ENCODE data around the gene PDCD5.
A peak's percentile ranks its signal among the peaks of the same experiment; 100 is the strongest.
"Not testable (repeated sequence)": the region's sequence is repeated elsewhere in the genome, so short reads cannot be mapped to it uniquely, and the experiment has no call there.

The PDCD5 gene

DNA sequence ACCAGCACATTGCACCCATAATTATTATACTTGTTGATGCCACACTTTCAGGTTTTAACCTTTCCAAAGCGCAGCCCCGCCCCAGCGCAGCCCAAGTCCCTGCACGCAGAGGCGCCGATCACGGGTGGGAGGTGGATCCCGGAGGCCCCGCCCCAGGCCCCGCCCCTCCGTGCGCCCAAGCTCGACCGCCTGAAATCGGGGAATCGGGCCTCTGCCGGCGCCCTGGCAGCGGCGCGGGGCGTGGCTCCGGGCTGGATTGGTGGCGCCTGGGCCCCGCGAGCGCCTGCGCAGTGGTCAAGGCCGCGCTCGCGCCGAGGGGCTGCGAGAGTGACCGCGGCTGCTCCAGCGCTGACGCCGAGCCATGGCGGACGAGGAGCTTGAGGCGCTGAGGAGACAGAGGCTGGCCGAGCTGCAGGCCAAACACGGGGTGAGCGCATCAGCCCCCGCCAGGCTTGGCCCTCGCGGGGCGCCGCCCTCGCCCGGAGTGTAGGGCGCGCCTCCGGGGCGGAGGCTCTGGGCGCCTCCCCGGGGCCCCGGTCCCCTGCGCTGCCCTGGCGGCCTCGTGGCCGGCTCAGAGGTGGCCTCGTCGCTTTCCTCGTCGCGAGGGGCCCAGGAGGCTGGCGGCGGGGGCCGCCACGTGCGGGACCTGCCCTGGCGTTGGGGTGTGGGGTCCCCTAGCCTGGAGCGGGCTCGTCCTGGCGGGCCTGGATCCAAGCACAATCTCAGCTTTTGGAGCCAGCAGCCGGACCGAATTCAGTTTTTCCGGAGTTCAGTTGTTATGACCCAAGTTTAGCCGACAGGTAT, at the start of gene PDCD5:
Gene PDCD5, plus strand, starts transcription at position 290 of the 804 bp plus-strand sequence. Its CDS starts 72 bp downstream, at position 362.
- no peak for FAIRE-seq

DNA sequence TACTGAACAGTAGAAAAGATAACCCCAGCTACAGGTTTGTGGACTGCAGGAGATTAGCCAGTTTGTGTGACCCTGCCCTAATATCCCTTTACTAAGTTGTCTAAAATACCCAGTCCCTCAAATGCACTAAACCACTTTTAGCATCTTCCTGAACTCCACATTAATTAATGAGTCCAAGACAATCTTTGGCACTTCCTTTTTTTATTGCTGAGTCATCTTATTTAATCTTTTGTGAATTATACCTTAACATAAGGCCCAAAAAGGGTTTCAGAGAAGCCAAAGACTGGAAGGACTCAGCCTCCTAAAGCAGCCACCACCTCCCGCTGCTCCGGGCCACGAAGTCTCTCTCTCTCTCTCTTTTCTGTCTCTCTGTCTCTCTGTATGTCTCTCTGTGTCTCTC, 48.8 kb upstream of the PDCD5 start:
- FAIRE-seq, result no peak

DNA sequence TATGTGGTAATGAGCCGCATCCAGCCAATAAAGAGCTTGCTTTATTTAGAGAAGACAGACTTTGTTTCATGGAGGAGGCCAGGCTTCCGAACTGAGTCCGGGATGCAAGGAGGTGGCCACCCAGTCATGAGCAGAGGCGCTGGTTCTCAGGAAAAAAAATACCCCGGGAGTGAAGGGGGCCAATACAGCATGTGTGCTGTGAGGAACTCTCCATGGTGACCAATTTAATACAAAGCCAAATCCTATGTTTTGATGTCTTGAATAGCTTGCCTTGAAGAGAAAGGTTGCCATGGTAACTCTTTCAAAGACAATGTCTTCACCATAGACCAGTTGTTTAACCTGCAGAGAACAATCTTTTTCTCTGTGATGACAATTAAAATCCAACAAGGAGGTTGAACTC, 43.4 kb upstream of the PDCD5 start:
- no peak for FAIRE-seq

DNA sequence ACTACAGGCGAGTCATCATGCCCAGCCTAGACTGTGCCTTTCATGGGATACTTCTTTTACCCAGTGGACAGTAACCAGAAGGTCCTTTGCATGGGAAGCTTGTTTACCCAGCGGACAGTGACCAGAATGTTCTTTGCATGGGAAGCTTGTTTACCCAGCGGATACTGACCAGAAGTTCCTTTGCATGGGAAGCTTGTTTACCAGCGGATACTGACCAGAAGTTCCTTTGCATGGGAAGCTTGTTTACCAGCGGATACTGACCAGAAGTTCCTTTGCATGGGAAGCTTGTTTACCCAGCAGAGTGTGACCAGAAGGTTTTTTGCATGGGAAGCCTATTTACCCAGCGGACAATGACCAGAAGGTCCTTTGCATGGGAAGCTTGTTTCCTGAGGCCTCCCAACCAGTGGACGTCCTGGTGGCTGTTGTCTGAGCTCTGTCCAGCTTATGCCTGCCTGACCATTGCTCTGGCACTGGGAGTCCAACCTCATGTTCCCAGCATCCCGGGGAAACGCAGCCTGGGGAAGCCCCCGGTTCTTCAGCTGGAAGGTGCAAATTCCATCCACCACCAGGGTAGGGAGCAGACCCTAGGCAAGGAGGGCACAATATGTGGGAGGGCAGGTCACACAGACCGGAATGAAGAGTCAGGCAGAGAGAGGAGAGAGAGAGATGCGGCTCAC, 41.6 kb upstream of the PDCD5 start:
- FAIRE-seq, result no peak

- FAIRE-seq, result no peak
Measured at GRCh38 chr19:32540621-32541020, 40.4 kb upstream of the PDCD5 start.

DNA sequence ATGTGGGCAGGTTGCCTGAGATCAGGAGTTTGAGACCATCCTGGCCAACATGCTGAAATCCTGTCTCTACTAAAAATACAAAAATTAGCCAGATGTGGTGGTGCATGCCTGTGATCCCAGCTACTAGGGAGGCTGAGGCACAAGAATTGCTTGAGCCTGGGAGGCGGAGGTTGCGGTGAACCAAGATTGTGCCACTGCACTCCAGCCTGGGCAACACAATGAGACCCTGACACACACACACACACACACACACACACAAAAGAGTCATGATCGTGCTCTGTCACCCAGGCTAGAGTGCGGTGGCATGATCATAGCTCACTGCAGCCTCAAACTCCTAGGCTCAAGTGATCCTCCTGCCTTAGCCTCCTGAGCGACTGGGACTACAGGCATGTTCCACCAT, 39.6 kb upstream of the PDCD5 start:
- FAIRE-seq, result not testable (repeated sequence)

- FAIRE-seq, result no peak
Measured at GRCh38 chr19:32542477-32543108, 38.4 kb upstream of the PDCD5 start.

DNA sequence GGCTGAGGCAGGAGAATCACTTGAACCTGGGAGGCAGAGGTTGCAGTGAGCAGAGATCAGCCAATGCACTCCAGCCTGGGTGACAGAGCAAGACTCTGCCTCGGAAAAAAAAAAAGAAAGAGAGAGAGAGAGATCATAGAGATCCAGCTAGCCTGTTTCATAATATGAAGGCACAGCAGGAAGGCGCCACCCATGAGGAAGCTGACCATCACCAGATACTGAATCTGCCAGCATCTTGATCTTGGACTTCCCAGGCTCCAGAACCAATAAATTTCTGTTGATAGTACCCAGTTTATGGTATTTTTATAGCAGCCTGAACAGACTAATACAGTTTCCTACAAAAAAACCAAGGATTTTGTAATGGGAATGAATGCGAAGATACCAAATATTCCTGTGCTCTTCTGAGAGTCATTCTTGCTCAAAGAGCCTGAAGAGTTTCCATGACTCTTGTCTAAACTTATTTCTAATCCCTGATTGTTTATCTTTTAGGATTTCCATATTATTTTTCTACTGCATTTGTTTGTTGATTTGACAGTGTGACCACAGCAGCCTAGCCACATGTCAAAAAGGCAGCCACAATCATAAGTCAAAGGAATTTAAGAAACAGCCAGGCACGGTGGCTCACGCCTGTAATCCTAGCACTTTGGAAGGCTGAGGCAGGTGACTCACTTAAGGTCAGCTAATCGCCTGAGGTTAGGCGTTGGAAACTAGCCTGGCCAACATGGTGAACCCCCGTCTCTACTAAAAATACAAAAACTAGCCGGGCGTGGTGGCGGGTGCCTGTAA, 37.7 kb upstream of the PDCD5 start:
- no peak for FAIRE-seq

DNA sequence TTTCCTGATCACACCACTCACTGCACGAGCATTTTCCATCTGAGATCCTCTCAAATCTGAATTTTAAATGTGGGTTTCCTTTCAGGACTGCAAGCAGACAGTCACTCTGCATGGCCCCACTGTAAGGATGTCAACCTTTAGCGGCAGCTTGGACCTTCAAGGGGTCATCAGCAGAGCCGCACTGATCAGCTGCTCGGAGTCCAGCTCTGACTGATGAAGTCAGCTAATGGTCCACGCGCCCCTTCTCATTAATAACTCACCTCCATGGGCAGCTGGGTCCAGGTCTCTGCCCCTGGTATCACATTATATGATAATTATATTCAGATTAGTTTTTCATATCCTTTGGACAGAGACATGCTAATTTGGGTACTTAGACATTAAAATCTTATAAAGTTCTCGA, 36.1 kb upstream of the PDCD5 start:
- FAIRE-seq, result no peak

DNA sequence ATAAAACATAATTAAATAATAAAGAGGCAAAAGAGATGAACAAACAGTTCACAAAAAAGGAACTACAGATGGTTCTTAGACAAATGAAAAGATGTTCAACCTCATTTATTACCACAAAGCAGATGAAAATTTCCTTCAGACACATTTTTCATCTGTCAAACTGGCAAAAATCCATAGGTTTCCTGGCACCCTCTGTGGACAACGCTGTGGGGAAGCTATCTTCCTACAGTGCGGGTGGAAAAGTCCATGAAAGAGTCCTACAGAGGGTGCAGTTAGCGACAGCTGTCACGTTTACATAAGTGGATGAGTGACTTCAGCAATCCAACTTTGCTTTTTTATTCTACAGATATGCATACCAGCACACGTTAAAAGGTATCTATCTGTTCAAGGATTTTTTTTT, 30.3 kb upstream of the PDCD5 start:
- no peak for FAIRE-seq

GRCh38 chr19:32555786-32556185, 25.2 kb upstream of the PDCD5 start:
- no peak for FAIRE-seq

DNA sequence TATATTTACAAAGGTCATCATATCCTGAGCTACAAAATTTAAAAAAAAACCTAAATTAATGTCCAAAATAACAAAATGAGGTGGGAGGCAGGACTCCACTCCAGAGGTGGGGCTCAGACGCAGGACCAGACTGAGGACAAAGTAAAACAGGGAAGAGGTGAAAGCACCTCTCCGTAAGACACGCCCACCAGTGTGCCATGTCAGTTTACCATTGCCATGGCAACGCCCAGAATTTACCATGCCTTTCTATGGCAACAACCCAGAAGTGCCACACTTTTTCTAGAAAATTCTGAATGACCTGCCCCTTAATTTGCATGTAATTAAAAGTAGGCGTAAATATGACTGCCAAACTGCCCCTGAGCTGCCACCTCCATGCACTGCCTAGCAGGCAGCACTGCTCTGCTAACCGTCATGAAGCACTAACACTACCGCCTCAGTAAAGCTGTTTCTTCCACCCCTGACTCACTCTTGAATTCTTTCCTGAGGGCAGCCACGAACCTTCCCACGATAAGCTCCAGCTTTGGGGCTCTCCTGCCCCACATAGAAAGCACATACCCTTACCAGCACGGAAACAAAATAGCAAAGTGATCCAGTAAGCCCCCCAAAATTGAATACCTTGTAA, 22.3 kb upstream of the PDCD5 start:
- no peak for FAIRE-seq

- no peak for FAIRE-seq
Measured at GRCh38 chr19:32563761-32564160, 17.2 kb upstream of the PDCD5 start.

GRCh38 chr19:32566246-32566830, 14.7 kb upstream of the PDCD5 start:
- no peak for FAIRE-seq

GRCh38 chr19:32567486-32567885, 13.5 kb upstream of the PDCD5 start:
- FAIRE-seq, result no peak

- peak; percentile 72 for FAIRE-seq
Measured at GRCh38 chr19:32570081-32570785, 10.8 kb upstream of the PDCD5 start.

DNA sequence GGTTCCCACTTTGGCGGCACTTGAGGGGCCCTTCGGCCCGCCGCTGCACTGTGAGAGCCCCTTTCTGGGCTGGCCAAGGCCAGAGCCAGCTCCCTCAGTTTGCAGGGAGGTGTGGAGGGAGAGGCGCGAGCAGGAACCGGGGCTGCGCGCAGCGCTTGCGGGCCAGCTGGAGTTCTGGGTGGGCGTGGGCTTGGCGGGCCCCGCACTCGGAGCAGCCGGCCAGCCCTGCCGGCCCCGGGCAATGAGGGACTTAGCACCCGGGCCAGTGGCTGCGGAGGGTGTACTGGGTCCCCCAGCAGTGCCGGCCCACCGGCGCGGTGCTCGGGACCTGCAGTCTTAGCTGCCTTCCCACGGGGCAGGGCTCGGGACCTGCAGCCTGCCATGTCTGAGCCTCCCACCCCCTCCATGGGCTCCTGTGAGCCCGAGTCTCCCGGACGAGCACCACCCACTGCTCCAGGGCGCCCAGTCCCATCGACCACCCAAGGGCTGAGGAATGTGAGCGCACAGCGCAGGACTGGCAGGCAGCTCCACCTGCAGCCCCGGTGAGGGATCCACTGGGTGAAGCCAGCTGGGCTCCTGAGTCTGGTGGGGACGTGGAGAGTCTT, 9.4 kb upstream of the PDCD5 start:
- FAIRE-seq, result not testable (repeated sequence)

DNA sequence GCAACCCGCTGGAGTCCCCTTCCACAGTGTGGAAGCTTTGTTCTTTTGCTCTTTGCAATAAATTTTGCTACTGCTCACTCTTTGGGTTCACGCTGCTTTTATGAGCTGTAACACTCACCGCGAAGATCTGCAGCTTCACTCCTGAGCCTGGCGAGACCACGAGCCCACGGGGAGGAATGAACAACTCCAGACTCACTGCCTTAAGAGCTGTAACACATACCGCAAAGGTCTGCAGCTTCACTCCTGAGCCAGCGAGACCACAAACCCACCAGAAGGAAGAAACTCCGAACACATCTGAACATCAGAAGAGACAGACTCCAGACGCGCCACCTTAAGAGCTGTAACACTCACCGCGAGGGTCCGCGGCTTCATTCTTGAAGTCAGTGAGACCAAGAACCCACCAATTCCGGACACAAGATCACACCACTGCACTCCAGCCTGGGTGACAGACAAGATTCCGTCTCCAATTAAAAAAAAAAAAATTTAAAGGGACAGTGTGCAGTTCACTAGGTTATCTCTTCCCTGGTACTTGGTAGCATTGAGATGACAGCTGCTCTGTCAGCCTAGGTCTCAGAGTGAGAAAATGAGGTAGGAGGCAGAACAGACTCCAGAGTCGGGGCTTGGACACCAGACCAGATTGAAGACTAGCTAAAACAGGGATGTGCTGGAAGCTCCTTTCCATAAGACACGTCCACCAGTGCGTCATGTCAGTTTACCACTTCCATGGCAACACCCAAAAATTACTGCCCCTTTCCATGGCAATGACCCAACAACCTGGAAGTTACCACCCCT, 8.1 kb upstream of the PDCD5 start:
- FAIRE-seq, result not testable (repeated sequence)

GRCh38 chr19:32573492-32573794, 7.5 kb upstream of the PDCD5 start:
- FAIRE-seq, result no peak

- FAIRE-seq, result no peak
Measured at GRCh38 chr19:32576790-32577189, 4.2 kb upstream of the PDCD5 start.
